Endothelial cell (in vitro differentiated cells): ENCODE data around the gene ILF3. TPM values are rescaled to one million over a fixed set of nuclear protein-coding genes. Genes with fewer than 3 reads are reported as not detected.
A peak's percentile ranks its signal among the peaks of the same experiment; 100 is the strongest.

Source experiments
- DNase-seq: peaks from one replicate; pipeline ENCODE4 v3.0.0; 2021; ENCODE audit warnings: low spot score
- H3K27ac Mint-ChIP-seq: one replicate; pipeline ENCODE4 v1.8.0; 2021; ENCODE audit warnings: mixed read lengths, inconsistent platforms; ENCODE audit not compliant: unreplicated experiment
- H3K27me3 Mint-ChIP-seq: one replicate; pipeline ENCODE4 v1.8.0; 2021; ENCODE audit warnings: mild to moderate bottlenecking, moderate library complexity, mixed read lengths, inconsistent platforms; ENCODE audit not compliant: unreplicated experiment
- H3K36me3 Mint-ChIP-seq: one replicate; pipeline ENCODE4 v1.8.0; 2021; ENCODE audit warnings: mild to moderate bottlenecking, low read depth, mixed read lengths, inconsistent platforms; ENCODE audit not compliant: unreplicated experiment
- H3K4me1 Mint-ChIP-seq: one replicate; pipeline ENCODE4 v1.8.0; 2021; ENCODE audit warnings: mild to moderate bottlenecking, mixed read lengths, inconsistent platforms; ENCODE audit not compliant: unreplicated experiment
- H3K4me3 Mint-ChIP-seq: one replicate; pipeline ENCODE4 v1.8.0; 2021; ENCODE audit warnings: mild to moderate bottlenecking, mixed read lengths, inconsistent platforms; ENCODE audit not compliant: unreplicated experiment
- H3K9me3 Mint-ChIP-seq: one replicate; pipeline ENCODE4 v1.8.0; 2021; ENCODE audit warnings: mixed read lengths, inconsistent platforms; ENCODE audit not compliant: unreplicated experiment
- CTCF ChIP-seq: fragments of 200-600 bp; sonication (generic); IDR thresholded peaks from one replicate; pipeline ENCODE4 v1.5.0; 2021; ENCODE audit warnings: antibody characterized with exemption; ENCODE audit not compliant: unreplicated experiment
- total RNA-seq: library from RNA; stranded (reverse); fragmentation: NEBNext Ultra II Directional; extraction: Animal tissue kit (Norgen Biotek cat#: 25700); gene quantifications from one replicate; pipeline ENCODE4 v1.2.1, GENCODE V29; 2021; ENCODE audit not compliant: unreplicated experiment

The ILF3 gene
- total RNA-seq, 1 donor from 2014 or later: 330 TPM

GRCh38 chr19:10727685-10728201 is 73.6 kb downstream of the ILF3 start:
- H3K4me3 Mint-ChIP-seq: no peak overlapping the region
- no peak overlapping the region for H3K27ac Mint-ChIP-seq
- no peaks in the 10 kb centered on the region for H3K9me3 Mint-ChIP-seq
- no peak for DNase-seq
- TF ChIP-seq CTCF: no peak
- H3K4me1 Mint-ChIP-seq: no peaks in the 10 kb centered on the region
- H3K36me3 Mint-ChIP-seq: peaks cover 12% of the 10 kb centered on the region
- H3K27me3 Mint-ChIP-seq: peaks cover 3% of the 10 kb centered on the region

- Mint-ChIP-seq H3K4me3 (no peak overlapping the region), H3K9me3 (no peaks in the 10 kb centered on the region), H3K36me3 (peaks cover 12% of the 10 kb centered on the region), H3K4me1 (no peaks in the 10 kb centered on the region), H3K27ac (no peak overlapping the region), H3K27me3 (peaks cover 2% of the 10 kb centered on the region)
- TF ChIP-seq CTCF: no peak
- DNase-seq: no peak
These were observed 75.3 kb downstream of the ILF3 start for GRCh38 chr19:10729411-10729810.

GRCh38 chr19:10730932-10731331 is 76.8 kb downstream of the ILF3 start:
- no peaks in the 10 kb centered on the region for H3K9me3 Mint-ChIP-seq
- DNase-seq: no peak
- TF ChIP-seq CTCF: no peak
- H3K4me1 Mint-ChIP-seq: no peaks in the 10 kb centered on the region
- H3K27ac Mint-ChIP-seq: no peak overlapping the region
- no peak overlapping the region for H3K4me3 Mint-ChIP-seq
- H3K36me3 Mint-ChIP-seq: peaks cover 12% of the 10 kb centered on the region
- peaks cover 2% of the 10 kb centered on the region for H3K27me3 Mint-ChIP-seq

GRCh38 chr19:10735741-10736140 is 81.6 kb downstream of the ILF3 start:
- H3K27me3 Mint-ChIP-seq: peaks cover 4% of the 10 kb centered on the region
- no peak for DNase-seq
- peaks cover 10% of the 10 kb centered on the region for H3K36me3 Mint-ChIP-seq
- H3K27ac Mint-ChIP-seq: no peak overlapping the region
- peaks cover 11% of the 10 kb centered on the region for H3K4me1 Mint-ChIP-seq
- H3K9me3 Mint-ChIP-seq: no peaks in the 10 kb centered on the region
- H3K4me3 Mint-ChIP-seq: no peak overlapping the region
- no peak for TF ChIP-seq CTCF

GRCh38 chr19:10736189-10736588 is 82.0 kb downstream of the ILF3 start:
- no peaks in the 10 kb centered on the region for H3K9me3 Mint-ChIP-seq
- peaks cover 11% of the 10 kb centered on the region for H3K4me1 Mint-ChIP-seq
- no peak for TF ChIP-seq CTCF
- H3K36me3 Mint-ChIP-seq: peaks cover 15% of the 10 kb centered on the region
- peaks cover 4% of the 10 kb centered on the region for H3K27me3 Mint-ChIP-seq
- H3K27ac Mint-ChIP-seq: no peak overlapping the region
- peak overlapping the region; percentile 15 for H3K4me3 Mint-ChIP-seq
- DNase-seq: no peak
